HG03469 (cell line): Measurements from ENCODE around the gene KDM4C.
"Not testable (repeated sequence)": the region's sequence is repeated elsewhere in the genome, so short reads cannot be mapped to it uniquely, and the experiment has no call there.

Experiments used
- ATAC-seq: cut with Tn5 transposase; IDR thresholded peaks from one replicate; pipeline ENCODE4 v1.9.1; 2021; ENCODE audit warnings: mild to moderate bottlenecking, moderate library complexity, moderate number of reproducible peaks; ENCODE audit not compliant: unreplicated experiment

KDM4C gene

GRCh38 chr9:6763244-6763643 lies 5.5 kb downstream of the KDM4C start:
- ATAC-seq: no peak

GRCh38 chr9:6764011-6764410 lies 6.2 kb downstream of the KDM4C start:
- ATAC-seq: no peak

DNA sequence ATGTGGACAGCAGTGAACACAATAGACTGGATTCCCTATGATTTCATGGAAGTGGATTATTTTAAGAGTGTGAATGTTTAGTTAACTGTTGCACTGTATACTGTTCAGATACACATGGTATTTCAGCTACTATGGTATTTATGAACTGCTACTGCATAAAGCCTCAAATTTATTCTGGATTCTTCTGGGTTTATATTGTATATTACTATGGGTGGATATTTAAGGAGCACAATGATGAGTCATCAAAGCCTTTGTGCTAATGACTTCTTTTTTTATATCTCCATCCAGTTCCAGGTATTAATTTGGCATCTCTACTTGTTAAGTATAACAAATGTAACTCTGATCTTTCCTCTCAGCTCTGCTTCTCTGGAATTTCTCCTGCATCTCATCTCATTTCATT lies 6.8 kb downstream of the KDM4C start:
- ATAC-seq: no peak

DNA sequence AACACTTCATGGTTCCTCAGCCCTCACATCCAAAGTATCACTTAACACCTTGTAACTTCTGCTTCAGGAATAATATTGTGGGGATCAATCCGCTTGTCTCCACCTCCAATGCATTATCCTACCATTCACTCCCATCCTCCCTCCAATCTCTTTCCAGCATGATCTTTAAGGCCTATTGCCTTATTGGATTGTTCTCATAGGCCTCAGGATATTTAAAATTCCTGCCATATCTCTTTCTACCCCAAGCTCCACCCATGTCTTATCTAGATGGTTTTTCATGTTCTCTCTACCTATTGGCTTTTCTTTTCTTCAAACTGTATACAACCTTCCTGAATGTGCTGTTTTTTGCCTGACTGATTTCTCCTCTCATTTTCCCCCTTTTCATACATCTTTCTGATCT lies 7.2 kb downstream of the KDM4C start:
- ATAC-seq: no peak

- ATAC-seq: no peak
Measured at GRCh38 chr9:6765396-6765795, 7.6 kb downstream of the KDM4C start.

DNA sequence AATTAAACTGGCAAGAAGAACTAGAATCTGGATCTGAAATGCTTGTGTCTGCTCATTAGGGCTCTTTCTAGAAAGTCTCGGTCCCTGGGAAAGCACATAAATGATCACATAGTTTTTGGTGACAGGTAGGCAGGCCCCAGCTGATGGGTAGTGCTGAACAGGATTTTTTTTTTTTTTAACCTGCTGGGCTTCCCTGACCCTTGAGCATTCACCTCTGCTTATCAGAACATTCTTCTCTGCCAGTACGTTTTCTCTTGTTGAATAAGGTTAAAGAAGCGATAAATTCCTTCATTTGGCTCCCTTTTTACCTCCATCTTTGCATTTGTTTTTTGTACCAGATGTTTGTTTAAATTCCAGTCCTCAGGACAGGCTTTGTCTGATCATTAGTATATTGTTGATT lies 8.8 kb downstream of the KDM4C start:
- ATAC-seq: no peak

DNA sequence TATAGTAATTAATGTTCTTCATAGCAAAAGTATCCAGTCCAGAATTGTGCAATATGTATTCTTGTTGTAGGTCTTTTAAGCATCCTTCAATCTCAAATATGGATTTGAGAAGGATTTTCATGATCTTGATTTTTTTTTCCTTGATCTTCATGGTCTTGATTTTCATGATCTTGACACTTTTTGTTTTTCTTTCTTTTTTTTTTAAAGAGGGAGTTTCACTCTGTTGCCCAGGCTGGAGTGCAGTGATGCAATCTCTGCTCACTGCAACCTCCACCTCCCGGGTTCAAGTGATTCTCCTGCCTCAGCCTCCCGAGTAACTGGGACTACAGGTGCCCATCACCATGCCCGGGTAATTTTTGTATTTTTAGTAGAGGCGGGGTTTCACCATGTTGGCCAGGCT lies 10.8 kb downstream of the KDM4C start:
- not testable (repeated sequence) for ATAC-seq

- no peak for ATAC-seq
Measured at GRCh38 chr9:6771722-6772121, 13.9 kb downstream of the KDM4C start.

DNA sequence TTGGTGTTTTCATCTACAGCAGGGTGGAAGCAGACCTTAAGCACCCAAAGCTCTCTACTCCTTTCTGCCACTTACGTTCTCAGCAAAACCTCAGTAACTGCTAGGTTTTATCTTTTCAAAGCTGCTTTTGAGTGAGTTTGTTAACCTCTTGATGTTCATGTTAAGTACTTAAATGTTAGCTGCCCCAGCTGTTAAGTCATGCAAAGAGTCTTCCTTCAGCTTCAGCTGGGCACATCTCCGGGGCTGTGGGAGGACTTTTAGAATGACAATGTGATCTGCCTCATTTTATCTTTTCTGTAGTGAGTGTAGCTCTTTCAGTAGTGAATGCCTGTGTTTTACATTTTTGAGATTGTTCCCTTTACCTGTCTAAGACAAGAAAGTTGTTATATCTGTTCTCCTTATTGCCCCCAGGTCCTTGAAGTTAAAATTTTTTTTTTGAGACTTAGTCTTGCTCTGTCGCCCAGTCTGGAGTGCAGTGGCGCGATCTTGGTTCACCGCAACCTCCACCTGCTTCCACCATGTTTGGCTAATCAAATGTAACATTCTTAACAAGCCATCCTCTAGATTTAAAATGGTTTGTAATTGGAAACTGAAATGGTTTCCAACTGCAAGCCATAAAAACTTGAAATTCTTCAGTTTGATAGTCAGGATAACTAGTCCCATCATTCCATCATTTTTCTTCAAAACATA lies 19.6 kb downstream of the KDM4C start:
- no peak for ATAC-seq

DNA sequence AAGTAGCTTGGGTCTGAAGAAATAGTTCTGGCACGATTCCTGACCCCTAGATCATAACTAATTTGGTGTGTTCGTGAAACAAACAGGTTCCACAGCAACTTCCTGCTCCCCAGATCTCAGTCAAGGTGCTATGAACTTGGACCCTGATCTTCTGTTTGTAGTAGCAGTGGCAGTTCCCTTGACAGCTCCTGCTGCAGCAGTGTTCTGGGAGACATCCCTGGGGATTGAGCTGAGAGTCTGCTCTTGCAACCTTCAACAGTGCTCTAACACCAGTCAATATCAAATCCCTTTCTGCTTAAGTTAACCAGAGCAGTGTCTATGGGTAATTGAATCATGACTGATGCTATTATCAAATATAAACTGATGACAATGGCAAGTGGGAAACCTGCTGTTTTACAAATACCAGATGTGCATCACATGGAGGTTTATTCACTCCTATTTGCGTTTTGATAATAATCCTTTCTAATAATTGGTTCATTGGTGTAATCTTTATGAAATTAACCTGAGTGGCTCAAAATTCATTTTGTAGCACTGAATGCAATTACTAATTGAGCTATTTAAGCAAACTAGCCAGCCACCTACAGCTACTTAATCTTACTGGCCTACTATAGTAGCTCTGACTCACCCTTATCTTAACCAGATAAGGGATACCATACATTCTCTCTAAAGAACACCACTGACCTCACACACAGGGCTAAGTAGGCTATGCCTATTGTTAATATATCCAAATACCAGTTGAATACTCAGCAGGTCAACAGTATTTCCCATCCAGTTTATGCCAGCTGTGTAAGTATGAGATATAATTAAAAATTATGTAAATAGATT lies 21.9 kb downstream of the KDM4C start:
- no peak for ATAC-seq

DNA sequence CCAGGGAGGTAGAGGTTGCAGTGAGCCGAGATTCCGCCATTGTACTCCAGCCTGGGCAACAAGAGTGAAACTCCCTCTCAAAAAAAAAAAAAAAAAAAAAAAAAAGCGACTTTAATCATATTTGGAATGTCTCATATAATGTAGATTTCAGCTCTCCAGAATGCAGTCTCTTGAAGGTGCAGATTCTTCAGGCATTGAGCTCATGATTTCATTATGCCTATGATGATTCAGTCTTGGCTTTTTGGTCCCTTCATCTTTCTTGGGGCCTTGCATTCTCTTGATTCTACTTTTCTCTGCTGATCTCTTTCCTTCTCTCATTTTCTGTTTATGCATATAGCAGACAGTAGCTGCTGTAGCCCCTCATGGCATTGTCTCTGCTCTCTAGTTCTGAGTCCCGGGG lies 22.9 kb downstream of the KDM4C start:
- ATAC-seq: no peak

DNA sequence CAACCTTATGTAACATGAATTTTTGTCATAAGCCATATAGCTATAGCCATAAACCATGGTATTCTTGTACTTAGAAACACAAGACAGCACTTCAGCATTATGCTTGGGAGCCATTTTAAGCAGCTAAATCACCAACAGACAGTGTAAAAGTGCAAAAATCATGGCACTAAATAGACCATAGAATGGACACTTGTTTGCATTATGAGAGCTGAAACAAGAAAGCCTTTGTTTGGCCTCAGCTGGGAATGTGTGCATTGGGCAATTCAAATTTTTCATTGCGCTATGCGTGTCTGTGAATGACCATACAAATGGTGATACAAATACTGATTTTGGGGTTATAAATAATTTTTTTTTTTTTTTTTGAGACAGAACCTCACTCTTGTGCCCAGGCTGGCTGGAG lies 23.7 kb downstream of the KDM4C start:
- ATAC-seq: no peak

DNA sequence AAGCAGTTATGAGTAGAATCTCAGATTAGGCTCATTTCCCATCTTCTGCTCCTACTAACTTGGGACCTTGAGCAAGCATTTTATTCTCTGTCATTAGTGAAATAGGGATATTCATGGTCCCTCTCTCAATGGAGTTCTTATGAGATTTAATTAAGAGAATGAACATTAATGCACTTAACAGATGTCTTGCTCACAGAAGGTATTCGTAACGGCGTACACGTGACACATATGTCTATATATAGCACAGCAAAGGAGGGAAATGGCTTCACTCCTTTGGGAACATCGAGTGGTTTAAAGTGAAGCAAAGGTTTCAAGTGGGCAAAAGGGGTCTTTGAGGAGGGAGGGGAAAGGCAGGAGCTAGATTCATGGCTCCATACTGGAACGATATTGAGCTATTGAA lies 24.6 kb downstream of the KDM4C start:
- ATAC-seq: no peak

DNA sequence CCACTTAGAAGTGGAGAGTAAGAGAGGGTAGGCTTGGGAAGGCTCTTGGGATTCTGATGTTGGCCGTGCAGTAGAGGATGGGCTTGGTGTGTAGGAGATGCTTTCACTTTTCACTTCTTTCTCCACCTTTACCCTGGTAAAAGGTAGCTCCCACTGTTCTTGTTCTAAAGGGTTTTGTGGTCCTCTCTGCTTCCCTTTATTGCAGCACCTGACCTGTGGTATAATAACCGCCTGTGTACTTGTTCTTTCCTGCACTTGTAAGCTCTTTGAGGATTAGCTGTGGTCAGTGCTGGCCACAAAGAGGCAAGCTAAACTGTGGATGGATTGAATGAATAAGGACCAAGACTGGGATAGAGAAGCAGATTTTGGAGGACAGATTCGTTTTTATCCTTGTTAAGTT lies 25.2 kb downstream of the KDM4C start:
- ATAC-seq: no peak

- no peak for ATAC-seq
Measured at GRCh38 chr9:6783753-6784152, 26.0 kb downstream of the KDM4C start.

GRCh38 chr9:6785682-6786081 lies 27.9 kb downstream of the KDM4C start:
- ATAC-seq: no peak

GRCh38 chr9:6787793-6788161 lies 30.0 kb downstream of the KDM4C start:
- no peak for ATAC-seq

DNA sequence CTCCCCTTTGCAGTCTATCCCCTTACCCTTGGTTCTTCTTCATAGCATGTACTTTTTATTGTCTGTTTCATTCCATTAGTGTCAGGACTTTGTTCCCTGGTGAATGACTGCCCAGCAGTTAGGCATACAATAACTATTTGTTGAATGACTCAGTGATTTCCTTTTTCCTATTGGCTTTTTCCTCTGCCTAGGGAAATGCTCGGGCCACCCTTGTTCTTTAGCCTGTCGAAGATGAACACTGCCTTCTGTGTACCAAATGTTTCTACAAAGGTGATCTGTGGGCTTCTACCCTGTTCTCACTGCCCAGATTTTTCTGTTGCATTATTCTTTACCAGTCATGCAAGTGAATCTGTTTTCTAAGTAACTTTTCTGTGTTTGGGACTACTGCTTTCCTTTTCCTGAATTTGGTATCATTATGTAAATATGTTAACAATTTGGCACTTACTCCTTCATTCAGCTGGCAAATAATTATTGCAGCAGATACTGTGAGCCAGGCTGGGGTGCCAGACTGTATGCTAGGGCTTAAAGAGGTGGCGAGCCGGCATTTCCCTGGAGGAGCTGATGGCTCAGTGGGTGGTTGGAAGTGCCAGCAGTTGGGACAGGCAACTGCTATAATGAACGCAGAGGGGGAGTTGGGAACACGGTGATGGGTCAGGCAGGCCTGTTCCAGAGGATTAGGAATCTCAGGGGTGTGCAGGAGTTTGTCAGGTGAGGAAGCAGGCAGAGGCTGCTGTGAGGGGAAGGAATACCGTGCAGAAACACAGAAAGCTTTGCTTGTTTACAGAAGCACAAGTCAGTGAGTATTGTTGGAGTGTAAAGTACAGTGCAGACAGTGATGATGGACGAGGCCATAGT lies 30.6 kb downstream of the KDM4C start:
- ATAC-seq: no peak

- not testable (repeated sequence) for ATAC-seq
Measured at GRCh38 chr9:6789017-6789338, 31.2 kb downstream of the KDM4C start.

DNA sequence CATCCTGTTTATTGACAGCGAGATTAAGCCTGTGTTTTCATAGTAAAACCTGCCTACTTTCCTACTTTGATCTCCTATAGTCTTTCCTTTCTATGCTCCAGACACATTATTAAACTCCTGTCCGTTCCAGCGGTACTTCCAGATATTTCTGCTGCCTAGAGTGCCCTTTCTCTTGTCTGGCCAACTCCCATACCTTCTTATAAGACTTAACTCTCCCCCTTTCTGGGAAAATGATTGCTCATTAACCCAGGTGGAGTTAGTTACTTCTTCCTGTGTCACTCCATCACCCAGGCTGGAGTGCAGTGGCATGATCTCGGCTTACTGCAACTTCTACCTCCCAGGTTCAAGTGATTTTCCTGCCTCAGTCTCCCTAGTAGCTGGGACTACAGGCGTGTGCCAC lies 33.1 kb downstream of the KDM4C start:
- ATAC-seq: no peak

DNA sequence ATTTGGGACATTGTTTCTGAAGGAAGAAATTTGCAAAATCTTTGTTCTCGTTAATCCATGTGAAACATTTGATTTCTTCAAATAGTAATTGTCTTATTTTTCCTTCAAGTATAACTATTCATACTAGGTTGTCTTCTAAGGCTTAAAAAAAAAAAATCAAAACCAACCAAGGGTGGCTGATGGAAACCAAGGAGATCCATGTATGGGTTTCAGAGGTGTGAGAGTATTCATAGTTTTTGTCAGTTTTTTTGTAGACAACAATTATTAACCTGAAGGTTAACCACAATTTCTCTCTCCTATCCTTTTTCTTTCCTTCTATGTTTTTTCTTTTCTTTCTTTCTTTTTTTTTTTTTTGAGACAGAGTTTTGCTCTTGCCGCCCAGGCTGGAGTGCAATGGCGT lies 35.4 kb downstream of the KDM4C start:
- ATAC-seq: no peak

DNA sequence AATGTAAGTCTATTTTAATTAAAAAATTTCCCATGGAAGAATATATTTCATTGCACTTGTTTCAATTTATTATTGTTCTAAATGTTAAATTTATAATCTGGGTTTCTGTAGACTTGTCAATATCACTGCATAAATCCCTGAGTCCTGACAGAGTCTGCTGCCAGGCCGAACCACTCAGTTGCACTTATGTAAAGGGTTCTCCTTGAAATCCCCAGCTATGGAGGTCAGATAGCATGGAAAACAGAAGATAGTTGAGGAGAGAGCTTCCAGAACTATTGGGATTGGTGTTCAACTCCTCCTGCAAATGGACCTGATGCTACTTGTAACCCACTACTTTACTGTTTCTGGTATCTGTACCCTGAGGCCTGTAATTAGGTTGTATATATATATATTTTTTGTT lies 37.2 kb downstream of the KDM4C start:
- no peak for ATAC-seq
